GM10248 (cell line): ENCODE data around the gene ARFGEF3.

Source experiments
- CTCF ChIA-PET: fragments of 300-600 bp; sonication (Branson Sonifier 250); formaldehyde crosslinking; extraction: SDS; loops from one replicate; lab custom pipeline; 2021; ENCODE audit warnings: antibody characterized with exemption; lab: Yijun Ruan, JAX
- POLR2A ChIA-PET: fragments of 350-650 bp; sonication (Branson Sonifier 250); formaldehyde crosslinking; extraction: SDS; loops from one replicate; lab custom pipeline; 2020; ENCODE audit warnings: antibody characterized with exemption; lab: Yijun Ruan, JAX
- DNase-seq: peaks from one replicate; pipeline ENCODE4 v3.0.0; 2012; ENCODE audit errors: extremely low spot score
- CTCF ChIP-seq: IDR thresholded peaks from 2 replicates; pipeline ENCODE4 v1.5.1; 2012; ENCODE audit warnings: mild to moderate bottlenecking, low read depth; ENCODE audit errors: extremely low read depth, missing control alignments, control extremely low read depth

The ARFGEF3 gene

GRCh38 chr6:138197570-138197969 lies 35.8 kb downstream of the ARFGEF3 start:
- CTCF ChIA-PET, result interaction anchor here (1.3 to 2.0 kb wide), 2 partner anchors 11 to 13 kb away, joined by 3 to 5 read pairs; no protein-coding TSS in a partner anchor
- TF ChIP-seq CTCF, result no peak
- DNase-seq, result no peak
- POLR2A ChIA-PET, result no interaction called here

GRCh38 chr6:138198430-138199091 lies 36.8 kb downstream of the ARFGEF3 start:
- ChIA-PET POLR2A (no interaction called here), CTCF (interaction anchor here (1.3 kb wide), 1 partner anchor 12 kb away, joined by 3 read pairs; no protein-coding TSS in a partner anchor)
- TF ChIP-seq CTCF, result no peak
- DNase-seq, result no peak

- CTCF ChIA-PET, result no interaction called here
- no peak for TF ChIP-seq CTCF
- POLR2A ChIA-PET, result no interaction called here
- no peak for DNase-seq
These were observed 40.1 kb downstream of the ARFGEF3 start for GRCh38 chr6:138201836-138202235.

- no peak for TF ChIP-seq CTCF
- ChIA-PET CTCF (interaction anchor here (1.7 kb wide), 1 partner anchor 84 kb away, joined by 3 read pairs; no protein-coding TSS in a partner anchor), POLR2A (no interaction called here)
- DNase-seq, result no peak
These were observed 41.6 kb downstream of the ARFGEF3 start for GRCh38 chr6:138203315-138203714.

GRCh38 chr6:138204303-138204702 lies 42.6 kb downstream of the ARFGEF3 start:
- ChIA-PET CTCF (interaction anchor here (1.7 to 2.5 kb wide), 2 partner anchors 20 to 83 kb away, joined by 3 to 8 read pairs; no protein-coding TSS in a partner anchor), POLR2A (no interaction called here)
- DNase-seq, result no peak
- TF ChIP-seq CTCF, result no peak

- CTCF ChIA-PET, result interaction anchor here (1.7 to 2.5 kb wide), 2 partner anchors 21 to 83 kb away, joined by 3 to 8 read pairs; no protein-coding TSS in a partner anchor
- no peak for DNase-seq
- POLR2A ChIA-PET, result no interaction called here
- TF ChIP-seq CTCF, result no peak
These were observed 43.1 kb downstream of the ARFGEF3 start for GRCh38 chr6:138204792-138205384.
